GM19240 (cell line): ENCODE results near the gene DOCK1.

Experiments used
- DNase-seq: peaks from one replicate; pipeline ENCODE4 v3.0.0; 2011; ENCODE audit warnings: low spot score; ENCODE audit not compliant: insufficient read length

The DOCK1 gene

DNA sequence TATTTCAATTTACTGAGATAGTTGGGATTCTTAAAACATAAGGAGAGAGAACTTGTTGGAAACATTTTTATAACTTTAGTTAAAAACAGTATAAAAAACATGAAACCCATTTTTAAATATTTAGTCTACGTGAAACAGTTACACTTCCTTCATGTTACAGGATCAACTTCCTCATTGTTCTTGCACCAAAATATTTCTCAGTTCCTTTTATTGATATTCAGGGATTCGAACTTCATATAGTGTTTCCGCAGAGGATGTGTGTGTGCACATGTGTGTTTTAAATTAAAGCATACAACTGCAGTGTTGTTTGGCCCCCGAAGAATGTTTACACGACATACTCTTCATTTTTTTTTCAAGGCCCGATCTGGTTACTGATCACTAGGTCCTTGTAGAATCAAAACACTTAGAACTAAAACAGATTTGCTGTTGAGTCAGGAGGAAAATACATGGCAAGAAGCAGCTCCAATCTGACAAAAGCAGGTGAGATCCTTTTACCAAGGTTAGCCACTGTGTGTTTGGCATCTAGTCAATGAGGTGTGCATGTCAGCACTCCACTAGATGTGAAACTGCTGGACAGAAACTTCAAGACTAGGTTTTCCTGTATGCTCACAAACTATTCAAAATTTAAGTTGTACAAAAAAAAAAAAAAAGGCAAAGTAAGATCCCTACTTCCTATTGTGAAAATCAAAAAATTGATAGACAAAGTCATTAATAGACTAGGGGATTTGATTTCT, 230.8 kb downstream of the DOCK1 start:
- no peak for DNase-seq

DNA sequence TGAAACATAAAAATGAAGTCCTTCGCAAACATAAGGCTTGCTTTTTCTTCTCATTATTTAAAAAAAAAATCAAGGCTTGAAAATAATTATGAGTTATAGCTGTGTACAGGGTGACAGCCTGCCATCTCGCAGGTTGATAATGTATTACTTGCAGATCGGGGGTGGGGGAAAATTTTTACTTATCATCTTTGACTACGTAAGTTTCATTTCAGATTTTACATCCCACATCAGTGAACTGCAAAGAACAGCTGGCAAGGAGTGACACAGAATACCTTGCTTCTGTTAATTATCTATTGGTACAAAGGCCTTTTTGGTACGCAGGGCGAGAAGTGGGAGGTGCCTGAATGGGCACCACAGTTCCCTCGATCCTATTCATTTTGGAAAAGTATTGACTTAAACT, 232.2 kb downstream of the DOCK1 start:
- DNase-seq, result no peak

DNA sequence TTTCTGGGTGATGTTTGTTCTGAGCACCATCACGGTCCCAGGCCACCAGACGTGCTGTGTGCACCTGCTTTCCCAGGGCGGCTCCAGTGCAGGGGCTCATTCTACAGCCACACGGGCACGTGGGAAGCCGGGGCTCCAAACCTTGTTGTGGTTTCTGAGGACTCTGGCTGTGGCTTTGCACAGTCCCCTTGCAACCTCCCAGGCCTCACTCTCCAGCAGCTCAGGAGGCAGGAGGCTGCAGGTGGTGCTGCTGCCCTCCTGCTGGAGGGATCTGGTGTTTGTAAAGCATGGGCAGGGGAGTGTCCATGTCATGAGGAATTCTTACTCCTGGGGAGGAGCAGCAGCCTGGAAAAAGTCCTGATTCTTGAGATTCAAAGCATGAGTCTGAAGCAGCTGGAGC, 236.9 kb downstream of the DOCK1 start:
- DNase-seq, result no peak

DNA sequence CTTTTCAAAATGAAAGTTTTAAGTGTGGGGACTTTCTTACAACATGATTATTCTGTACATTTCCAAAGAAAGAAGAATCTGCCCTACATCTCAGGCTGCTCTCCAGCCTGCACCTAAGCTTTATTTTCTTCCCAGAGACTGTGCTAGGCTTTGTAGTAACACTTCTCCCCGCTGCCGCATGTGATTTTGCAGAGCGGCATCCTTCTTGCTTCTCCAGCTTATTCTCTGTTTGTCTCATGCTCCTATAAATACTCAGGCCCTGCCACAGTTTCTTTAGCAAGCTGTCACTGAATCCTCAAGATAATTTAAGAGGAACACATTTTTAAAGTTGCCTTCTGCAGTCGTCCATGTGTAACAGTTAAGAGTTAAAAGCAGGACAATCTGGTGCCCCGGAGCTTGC, 237.6 kb downstream of the DOCK1 start:
- DNase-seq, result no peak

DNA sequence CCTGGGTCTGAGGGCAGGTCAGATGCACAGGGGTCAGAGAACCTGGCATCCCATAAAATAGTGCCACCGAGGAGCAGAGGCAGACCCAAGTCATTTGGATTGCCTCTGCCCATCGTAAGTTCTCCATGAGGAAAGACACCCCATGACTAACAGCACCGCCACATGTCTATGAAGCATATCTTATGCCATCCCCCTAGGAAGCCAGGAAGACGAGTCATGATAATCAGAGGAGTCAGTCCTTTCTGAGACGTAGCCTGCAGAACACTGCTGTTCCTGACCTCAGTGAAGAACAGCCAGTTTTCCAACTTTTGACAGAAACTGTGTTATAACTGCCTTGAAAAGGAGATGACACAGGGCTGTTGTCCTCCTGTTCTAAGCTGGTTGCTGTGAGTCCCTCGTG, 239.9 kb downstream of the DOCK1 start:
- no peak for DNase-seq

DNA sequence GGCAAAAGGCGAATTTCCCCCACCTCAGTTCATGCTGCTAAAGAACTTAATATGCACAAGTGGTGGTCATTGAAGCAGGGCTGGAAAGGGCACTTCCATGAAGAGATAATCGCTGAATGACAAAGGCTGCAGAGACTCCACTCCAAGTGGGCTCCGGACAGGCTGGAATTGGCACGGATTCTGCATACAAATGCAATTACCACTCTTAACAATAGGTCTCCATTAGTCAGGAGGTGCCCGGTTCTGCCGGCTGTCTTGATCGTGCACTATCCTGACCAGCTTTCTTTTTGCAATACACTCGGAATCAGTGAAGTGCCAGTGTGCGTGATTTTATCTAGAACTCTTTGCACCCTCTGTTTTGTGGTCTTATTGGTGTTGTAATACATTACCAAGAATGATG, 241.4 kb downstream of the DOCK1 start:
- no peak for DNase-seq

DNA sequence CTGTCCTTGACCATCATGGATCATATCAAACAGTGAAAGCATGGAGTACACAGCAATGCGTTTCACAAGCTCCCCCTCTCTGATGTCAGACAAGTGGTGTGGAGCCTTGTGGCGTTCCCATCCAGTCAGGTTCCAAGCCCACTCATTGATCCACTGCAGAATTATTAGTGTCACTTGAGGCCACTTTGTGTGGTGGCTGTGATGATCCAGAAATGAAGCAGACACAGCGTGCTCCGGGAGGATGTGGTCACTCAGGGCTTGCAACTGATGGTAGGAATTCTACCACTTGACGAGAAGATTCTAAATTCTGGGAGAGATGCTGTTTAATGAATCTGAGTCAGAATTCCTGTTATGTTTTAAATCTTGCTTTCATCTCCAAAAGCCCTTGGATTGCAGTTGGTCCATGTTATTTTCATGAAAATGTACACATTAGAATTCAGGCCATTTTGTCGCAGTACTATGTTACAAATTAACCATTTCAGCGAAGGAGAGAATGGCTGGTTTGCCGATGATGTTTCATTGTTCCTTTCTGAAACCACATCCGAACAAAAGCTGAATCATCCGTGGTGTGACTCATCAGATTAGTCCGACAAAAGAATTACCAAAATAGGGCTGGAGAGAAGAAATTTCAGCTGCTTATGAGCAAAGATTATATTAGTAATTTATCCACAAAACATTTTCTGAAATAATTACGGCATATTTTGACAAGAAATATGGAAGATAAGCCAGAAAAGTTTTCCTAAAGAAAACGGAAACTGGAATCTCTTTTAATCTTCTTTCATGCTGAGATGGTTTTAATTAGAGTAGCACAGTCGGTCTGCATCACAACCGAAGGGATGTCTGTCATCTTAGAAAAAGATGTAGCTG, 243.1 kb downstream of the DOCK1 start:
- no peak for DNase-seq

DNA sequence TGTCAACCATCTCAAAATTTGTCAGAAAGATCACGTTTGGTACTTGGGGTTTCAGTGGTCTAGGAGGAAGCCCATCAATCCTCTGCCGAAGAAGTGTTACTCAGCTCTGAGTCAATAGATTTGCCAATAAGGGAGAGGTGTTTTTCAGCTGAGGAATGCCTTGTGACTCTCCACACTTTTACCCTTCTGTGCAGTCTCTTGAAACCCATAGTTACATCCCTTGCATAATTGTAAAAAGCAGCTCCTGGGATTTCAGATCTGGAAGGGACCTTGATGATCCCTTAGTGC, 243.6 kb downstream of the DOCK1 start:
- DNase-seq, result no peak

DNA sequence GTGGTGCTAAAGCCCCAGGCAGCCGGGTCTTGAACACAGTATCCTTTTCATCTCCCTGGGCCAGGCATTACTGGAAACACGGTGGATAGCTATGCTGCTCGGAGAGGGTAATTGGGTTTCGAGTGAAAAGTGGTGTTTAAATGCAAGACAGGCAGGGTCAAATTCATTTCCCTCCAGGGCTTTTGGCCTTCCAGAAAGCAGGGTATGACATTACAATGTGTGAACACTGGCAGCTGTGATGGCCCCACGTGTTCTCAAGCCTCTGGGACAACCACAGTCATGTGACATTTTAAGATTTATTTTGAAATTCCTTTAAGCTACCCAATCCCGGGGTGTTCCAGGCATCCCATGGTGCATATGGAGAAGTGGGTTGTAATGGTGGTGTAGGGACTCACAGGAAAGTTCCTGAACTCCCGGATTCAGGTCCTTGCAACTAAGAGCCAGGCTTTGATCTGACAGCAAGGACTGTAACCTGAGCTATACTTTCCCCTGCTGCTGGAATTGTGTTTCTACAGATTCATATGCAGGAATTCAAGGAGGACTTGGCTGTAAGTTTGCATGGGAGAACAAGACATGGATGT, 244.4 kb downstream of the DOCK1 start:
- DNase-seq, result no peak

DNA sequence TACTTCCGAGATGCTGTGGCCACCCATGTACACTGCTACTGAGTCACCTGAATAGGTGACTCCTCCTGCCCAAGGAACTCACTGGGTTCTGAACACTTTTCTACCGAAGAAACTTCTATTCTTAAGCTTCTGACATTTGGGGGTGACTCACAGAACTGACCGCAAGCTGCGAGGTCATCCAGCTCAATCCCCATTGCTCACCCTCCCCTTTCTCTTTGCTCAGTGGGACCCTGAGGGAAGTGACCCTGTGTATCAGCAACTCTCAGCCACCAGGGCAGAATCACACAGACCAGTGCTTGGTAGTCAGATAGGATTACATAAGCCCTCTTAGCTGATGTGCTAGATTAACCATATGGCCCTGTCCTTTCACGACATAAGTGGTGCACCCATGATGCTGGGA, 244.9 kb downstream of the DOCK1 start:
- no peak for DNase-seq

DNA sequence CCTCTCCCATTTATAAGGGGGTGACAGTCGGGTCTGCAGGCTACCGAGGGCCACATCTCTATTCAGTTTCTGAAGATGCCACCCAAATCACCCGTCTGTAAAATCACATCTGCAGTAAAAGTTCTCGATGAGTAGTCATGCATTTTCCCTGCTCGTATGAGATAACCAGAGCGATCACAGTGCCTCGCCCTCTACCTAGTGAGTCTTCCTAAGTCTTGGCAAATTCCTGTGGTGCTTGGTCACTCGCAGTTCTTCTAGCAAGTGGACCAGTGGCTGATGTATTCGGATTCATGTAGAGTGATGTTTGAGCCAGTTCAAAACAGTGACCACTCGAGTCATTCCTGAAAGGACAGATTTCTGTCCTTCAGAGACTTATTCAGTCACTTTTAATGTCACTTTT, 246.3 kb downstream of the DOCK1 start:
- no peak for DNase-seq

DNA sequence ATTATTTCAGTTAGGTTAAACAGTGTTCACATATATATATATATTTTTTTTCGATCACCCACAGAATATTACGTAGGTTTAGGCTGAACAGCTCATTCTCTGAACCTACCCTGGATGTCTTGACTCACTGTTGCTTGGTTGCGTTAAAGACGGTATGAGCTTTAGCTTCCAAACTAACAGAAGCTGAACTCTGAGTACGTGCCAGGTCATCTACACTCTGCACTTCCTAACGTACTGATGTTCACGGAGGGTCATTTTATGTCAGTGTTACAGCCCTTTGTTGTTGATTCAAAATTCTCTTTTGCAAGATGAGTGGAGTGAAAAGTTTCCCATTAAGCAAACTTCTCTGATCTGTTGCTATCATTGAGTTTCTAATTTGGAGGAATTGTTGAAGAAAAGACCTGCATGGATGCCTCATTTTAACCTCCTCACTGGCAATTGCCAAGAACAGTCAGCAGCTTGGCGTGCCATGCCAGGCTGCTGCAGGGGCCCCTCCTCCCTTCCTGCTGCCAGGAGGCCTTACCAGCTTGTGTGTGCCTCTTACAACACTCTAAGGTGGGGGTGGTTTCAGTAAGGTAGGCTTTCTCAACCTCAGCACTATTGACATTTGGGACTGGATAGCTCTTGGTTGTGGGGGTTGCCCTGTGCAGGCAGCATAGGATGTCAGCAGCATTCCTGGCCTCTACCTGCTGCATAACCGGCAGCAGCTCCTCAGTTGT, 246.9 kb downstream of the DOCK1 start:
- no peak for DNase-seq

DNA sequence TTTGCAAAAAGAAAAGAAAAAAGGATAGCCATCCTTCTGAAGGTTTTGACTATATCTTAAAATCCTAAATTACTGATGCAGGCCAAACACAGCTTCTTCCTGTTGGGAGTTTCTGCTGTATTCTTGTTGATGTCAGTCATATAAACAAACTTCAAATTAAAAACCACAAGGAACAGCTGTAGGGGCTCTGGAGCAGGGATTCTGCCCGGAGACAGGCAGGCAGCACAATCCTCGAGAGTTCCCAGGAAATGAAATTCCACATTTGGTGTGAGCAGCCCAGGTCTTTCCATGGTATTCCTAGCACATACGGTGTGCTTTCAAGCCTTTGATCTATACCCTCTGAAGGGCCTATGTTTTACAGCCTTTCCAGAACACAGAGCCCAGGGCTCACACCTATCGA, 248.0 kb downstream of the DOCK1 start:
- DNase-seq, result no peak

DNA sequence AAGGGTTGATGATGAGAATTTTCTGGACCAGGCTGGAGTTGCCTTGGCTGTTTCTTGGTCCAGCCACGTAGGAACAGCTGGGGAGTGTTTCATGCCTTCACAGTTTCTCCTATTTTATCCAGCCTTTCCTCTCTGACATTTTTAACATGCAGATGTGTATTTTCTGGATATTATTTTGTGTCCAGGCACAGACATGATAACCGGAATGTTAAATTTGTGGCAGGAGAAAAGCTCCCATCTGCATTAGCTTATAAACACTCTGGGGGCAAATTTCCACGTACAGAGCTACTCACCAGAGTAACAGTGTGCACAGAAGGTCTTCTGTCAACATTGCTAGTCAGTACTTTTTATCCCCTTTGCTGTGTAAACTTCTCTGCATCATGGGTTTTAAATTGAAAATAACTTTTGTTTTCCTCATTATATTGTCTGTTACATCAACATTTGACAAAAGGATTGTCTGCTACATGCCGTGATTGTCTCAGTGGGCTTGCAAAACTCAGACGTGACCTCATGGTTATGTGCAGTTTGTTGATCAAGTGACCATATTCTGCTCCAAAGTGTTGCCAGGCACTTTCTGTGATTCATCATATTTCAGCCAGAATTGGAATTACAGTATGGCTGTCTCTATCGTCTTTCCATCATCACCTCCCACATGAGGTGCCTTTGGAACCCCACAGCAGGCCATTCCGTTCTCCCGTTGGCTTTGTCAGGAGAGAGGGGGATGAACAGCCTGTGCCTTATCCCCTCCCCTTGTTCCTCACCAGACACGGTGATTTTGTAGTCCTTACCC, 249.8 kb downstream of the DOCK1 start:
- DNase-seq, result no peak

DNA sequence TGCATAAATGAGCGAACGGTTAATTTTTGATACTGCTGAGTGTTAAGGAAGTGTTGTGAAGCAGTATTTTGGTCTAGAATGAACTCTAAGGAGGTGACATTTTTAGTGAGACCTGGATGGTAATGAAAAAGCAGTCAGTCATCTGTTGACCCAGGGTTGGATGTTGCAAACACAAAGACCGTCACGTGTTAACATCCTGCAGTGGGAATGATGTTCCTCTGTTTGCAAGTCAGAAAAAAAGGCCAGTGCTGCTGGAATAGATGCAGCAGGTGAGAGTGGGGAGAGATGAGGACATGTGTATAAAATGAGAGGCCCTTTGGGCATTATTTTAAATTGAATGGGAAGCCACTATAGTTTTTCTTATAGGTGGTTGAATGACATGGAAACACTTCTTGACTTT, 251.9 kb downstream of the DOCK1 start:
- DNase-seq, result no peak

DNA sequence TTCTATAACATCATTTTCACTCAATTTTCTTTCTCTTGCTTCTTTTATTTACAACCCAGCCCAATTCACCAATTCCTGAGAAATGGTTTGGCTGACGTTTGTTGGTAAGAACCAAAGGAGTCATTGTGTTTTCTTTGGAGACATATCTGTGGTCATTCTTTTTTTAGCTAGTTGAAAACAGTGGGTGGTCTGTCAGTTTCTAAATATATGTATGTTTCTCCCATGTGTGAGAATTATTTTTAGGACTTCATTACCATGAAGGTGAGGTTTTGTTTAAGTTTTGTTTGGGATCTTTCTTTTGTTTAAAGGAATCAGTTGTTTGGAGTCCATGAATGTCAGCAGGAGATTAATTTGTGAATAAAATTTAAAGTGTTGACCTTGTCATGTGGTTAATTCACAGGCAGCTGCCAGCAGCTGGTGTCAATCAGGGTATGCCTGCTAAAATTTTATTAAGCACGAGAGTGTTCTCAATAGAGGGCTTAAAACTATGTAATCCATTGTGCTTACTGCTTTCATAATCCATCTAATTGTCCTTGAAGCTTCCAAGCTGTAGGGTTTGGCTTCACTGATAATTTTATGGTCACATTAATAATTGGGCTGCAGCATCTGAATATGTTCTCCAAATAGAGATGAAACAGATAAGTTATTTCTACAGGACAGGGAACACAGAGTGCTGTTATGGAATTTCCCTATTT, 252.4 kb downstream of the DOCK1 start:
- no peak for DNase-seq

DNA sequence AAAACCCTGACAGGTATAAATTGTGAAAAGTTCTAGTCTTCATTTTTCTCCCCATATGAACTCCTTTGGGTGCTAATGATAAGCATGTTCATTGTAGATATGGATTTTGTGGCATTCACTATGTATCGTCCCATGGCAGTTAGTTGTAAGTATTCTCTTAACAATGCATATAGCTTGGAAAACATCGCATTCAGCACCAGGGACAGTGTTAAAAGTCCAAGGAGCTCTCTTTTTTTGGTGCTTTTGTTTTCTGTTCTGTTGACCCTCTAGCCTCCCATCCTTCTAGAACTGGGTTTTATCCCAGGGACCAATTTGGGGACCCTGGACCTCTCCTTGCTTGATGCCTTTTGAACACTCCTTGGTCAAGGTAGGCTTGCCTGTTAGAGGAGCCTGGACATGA, 253.4 kb downstream of the DOCK1 start:
- DNase-seq, result no peak

DNA sequence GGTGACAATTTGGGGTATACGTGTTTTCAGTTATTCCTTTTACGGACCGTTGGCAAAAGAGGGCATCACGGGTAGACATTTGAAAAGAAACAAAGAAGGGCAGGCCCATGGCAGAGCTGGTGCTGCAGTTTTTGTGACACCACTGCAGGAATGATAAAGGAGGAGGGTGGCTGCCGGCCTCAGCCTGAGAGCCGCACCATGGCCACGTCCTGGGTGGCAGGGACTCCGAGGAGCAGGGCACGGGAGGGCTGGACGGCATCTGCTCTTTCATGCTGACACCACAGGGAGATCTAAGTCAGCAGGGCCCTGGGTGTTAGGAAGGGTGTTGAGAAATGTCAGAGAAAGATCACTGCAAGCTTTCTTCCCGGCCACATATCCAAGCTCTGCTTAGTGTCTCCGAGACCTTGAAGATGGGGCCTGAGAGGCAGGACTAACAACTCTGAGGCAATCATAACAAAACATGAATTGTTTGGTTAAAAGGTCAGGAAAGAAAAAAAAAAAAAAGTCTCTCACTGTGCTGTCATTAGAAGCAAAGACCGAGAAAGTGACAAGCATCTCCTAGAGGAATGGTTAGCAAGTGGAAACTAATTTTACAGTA, 254.5 kb downstream of the DOCK1 start:
- no peak for DNase-seq

DNA sequence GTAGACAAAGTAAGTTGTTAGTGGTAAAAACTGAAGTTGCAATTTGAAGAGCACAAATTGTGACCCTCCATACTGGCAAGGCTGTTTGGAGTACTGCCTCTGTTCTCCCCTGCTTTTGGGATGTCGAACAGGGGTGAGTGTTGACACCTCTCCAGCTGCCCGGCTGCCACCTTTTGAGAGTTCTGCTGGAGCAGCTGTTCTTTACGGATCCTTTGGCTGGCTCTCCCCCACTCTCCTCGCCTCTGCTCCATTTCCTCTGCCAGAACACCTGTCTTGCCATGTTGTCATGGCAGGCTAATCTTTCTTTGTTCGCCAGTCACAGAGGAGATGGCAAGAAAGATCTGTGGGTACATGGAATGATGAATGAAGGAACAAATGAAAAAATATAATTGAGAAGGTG, 256.3 kb downstream of the DOCK1 start:
- DNase-seq, result no peak

DNA sequence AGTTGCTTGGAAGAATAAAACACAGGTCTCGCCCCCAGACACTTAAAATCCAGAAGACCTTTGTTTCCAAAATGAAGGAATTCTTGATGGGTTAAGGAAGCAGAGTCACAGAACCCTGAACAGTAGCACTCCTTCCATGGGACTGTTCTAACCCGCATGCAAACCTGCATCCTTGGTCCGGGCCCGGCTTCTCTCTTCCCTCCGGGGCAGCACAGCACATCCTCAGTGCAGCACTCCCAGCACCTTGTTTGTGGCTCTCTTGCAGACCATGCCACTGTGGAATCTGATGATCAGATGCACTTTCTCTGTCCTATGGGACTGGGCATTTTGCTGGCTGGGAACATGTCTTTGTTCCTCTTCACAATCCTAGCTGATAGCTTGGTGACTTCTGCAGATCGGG, 257.6 kb downstream of the DOCK1 start:
- DNase-seq, result no peak
